ENCODE results near the gene ACTN4. TPM values are rescaled to one million over a fixed set of nuclear protein-coding genes. Genes with fewer than 3 reads are reported as not detected.
A peak's percentile ranks its signal among the peaks of the same experiment; 100 is the strongest.

The ACTN4 gene
- total RNA-seq, 1 experiment from 2014 or later: 1,233 TPM

- no peaks in the 10 kb centered on the region for H4K20me1 ChIP-seq (ENCODE audit: insufficient read depth)
- BruUV-seq (replicated peaks): no TSS peak
- H3K27me3 ChIP-seq (ENCODE audit: insufficient read depth, low read depth): no peaks in the 10 kb centered on the region
- no peak overlapping the region for H2AFZ ChIP-seq
- H3K79me2 ChIP-seq (ENCODE audit: low read depth): peaks cover 84% of the 10 kb centered on the region
- ChIA-PET CTCF (no interaction called here), POLR2A (ENCODE audit: unreplicated experiment) (interaction anchor here (0.6 to 2.2 kb wide), 13 partner anchors 8 to 445 kb away, joined by 3 to 51 read pairs (median 7); partner anchors contain the start of genes ACTN4 and ECH1)
- H3F3A ChIP-seq (ENCODE audit: insufficient read depth, low read depth): peaks cover 88% of the 10 kb centered on the region
- intact Hi-C loops (cut with micrococcal nuclease; ENCODE audit: unreplicated experiment): loop anchor here (1.0 to 5.0 kb wide), 2 partner anchors 26 to 168 kb away; no protein-coding TSS in a partner anchor
- no peaks in the 10 kb centered on the region for H3K9me2 ChIP-seq (ENCODE audit: insufficient read depth)
- TF ChIP-seq EZH2 (IDR thresholded peaks at IDR 0.05; ENCODE audit: low read depth): no peak
- no peak; the same call in none of the 2 replicates for TF ChIP-seq CTCF (conservative IDR thresholded peaks at IDR 0.05)
- peak overlapping the region; percentile 100 for H3K27ac ChIP-seq
- peaks cover 21% of the 10 kb centered on the region for H3K36me3 ChIP-seq (ENCODE audit: low read depth)
- peaks cover 96% of the 10 kb centered on the region for H3K4me1 ChIP-seq (replicated peaks; ENCODE audit: insufficient read depth)
- no peaks in the 10 kb centered on the region for H3K9me3 ChIP-seq (ENCODE audit: insufficient read depth, low read depth)
- DNase-seq: peak; percentile 93 to 95
- peak overlapping the region; percentile 80 for H3K4me2 ChIP-seq
- peak overlapping the region; percentile 44; the same call in 1 of the 2 replicates for H3K4me3 ChIP-seq
These were observed 36.8 kb downstream of the ACTN4 start for GRCh38 chr19:38684078-38684861.

DNA sequence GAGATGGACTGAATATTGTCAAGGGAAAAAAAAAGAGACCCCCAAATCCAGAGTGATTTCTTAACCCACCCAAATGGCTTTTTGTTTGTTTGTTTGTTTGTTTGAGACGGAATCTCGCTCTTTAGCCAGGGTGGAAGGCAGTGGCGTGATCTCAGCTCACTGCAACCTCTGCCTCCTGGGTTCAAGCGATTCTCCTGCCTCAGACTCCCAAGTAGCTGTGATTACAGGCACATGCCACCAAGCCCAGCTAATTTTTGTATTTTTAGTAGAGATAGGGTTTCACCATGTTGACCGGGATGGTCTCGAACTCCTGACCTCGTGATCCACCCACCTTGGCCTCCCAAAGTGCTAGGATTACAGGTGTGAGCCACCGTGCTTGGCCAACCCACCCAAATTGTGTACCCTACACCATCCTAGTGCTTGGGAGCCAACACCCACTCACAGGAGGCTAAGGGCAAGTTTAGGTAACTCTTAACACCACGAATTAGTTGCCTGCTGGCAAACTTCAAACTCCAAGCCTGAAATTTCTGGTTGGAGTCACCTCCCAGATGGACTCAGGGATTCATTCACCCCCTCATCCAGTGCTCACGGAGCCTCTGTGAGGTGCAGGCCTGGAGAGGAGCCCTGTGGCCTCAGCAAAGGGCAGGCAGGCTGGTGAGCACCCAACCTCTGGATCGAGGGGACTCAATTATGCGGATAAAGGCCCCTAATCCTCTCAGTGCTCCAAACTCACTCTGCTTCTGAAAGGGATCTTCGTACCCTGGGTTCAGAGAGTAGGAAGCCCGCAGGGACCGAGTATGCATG is 37.6 kb downstream of the ACTN4 start:
- intact Hi-C loops (cut with micrococcal nuclease; ENCODE audit: unreplicated experiment): loop anchor here (1.0 to 5.0 kb wide), 2 partner anchors 27 to 167 kb away; no protein-coding TSS in a partner anchor

More for the DNA sequence above, 37.6 kb downstream of the ACTN4 start:
- BruUV-seq (replicated peaks): TSS peak; percentile 72
- TF ChIP-seq CTCF (conservative IDR thresholded peaks at IDR 0.05): no peak
- TF ChIP-seq EZH2 (IDR thresholded peaks at IDR 0.05; ENCODE audit: low read depth): no peak
- H3K27me3 ChIP-seq (ENCODE audit: insufficient read depth, low read depth): no peaks in the 10 kb centered on the region
- H3K36me3 ChIP-seq (ENCODE audit: low read depth): peaks cover 29% of the 10 kb centered on the region
- no peaks in the 10 kb centered on the region for H4K20me1 ChIP-seq (ENCODE audit: insufficient read depth)
- peak overlapping the region; percentile 44; the same call in 1 of the 2 replicates for H3K4me3 ChIP-seq
- peak overlapping the region; percentile 100 for H3K27ac ChIP-seq
- H3K9me2 ChIP-seq (ENCODE audit: insufficient read depth): no peaks in the 10 kb centered on the region
- H2AFZ ChIP-seq: no peak overlapping the region
- POLR2A ChIA-PET (ENCODE audit: unreplicated experiment): interaction anchor here (0.6 to 2.2 kb wide), 3 partner anchors 38 to 444 kb away, joined by 4 to 32 read pairs (median 4); partner anchors contain the start of gene ACTN4
- DNase-seq: no peak
- H3K4me2 ChIP-seq: peak overlapping the region; percentile 80
- H3K79me2 ChIP-seq (ENCODE audit: low read depth): peaks cover 84% of the 10 kb centered on the region
- no peaks in the 10 kb centered on the region for H3K9me3 ChIP-seq (ENCODE audit: insufficient read depth, low read depth)
- H3K4me1 ChIP-seq (replicated peaks; ENCODE audit: insufficient read depth): peaks cover 96% of the 10 kb centered on the region
- CTCF ChIA-PET: no interaction called here
- H3F3A ChIP-seq (ENCODE audit: insufficient read depth, low read depth): peaks cover 93% of the 10 kb centered on the region

Data from PC-9 (cell line).